T47D (cell line): ENCODE data around the gene ANKRD60.

Experiments used
- DNase-seq, 2 experiments: peaks; one replicate each; pipeline versions ENCODE4 v3.0.0 to v3.0.0-alpha.2; 2011 to 2012; ENCODE audit warnings: low read depth in 1 of 2, low spot score in 1 of 2
- JUND ChIP-seq: IDR thresholded peaks from 2 replicates; pipeline ENCODE4 v1.6.1; 2012; ENCODE audit warnings: low read depth
- in situ Hi-C: cut with HindIII; loops from 2 replicates; pipeline ENCODE4 v1.10.0; 2016; ENCODE audit warnings: low sequenced_read_pairs, low pct_unique_long_range_greater_than_20kb

ANKRD60 gene

DNA sequence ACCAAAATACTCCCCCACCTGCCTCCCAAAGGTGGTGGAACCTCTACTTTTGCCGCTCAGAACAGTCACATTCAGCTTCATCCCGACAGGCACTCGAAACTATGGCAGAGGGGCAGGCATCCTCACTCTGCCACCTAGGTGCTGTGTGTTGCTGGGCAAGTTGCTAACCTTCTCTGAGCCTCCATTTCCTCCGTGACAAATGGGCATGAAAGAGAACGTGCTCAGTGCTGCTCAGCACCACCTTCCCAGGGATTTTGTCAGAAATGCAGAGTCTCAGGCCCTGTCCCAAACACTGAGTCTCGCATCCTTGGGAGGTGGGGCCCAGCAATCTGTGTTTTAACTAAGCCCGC is 18.1 kb downstream of the ANKRD60 start:
- TF ChIP-seq JUND: no peak
- in situ Hi-C loops: no loop called here
- DNase-seq: no peak

DNA sequence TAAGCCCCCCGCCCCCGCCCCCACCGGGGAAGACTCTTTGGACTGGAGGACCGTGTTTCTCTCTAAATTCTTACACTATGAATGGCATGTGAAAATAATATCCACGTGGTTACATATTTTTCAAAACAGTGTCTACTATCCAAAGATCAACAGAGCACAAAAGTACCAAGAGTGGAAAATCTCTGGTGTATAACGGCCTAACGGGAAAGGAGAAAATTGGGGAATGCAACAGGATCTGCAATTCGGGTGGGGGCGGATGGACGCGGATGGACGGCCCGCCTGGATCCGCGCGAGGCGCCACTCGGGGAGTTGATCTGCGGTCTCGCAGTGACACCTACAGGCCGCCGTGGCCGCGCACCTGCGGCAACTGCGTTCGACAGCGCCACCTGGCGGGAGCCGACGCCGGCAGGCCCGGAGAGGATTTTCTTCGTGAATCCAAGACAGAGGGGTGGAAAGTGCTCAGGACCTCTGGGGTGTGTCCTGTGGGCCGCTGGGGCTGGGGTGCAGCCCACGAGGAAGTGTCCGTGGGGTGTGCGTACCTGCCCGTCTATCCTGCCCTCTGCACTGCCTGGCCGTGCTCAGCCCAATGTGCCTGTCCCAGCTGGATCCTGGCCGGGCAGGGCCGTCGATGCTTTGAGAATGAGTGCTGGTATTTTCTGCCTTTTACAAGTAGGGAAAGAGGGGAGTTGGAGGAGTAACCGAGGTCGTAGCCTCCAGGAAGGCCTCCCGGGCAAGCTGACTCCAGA is 18.6 kb downstream of the ANKRD60 start:
- no peak for TF ChIP-seq JUND
- in situ Hi-C loops: no loop called here
- peak; percentile 82 to 92 for DNase-seq

DNA sequence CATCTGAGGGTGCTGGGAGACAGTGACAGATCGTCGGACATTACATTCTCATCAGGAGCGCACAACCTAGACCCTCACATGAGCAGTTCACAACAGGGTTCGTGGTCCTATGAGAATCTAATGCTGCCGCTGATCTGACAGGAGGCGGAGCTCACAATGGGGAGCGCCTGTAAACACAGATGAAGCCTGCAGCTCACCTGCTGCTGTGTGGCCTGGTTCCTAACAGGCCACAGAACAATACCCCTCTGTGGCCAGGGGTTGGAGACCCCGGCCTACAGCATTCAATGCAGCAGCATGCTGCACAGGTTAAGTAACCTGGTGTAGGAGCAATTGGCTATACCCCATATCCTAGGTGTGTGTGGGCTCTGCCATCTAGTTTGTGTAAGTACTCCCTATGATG is 19.5 kb downstream of the ANKRD60 start:
- in situ Hi-C loops: no loop called here
- no peak for TF ChIP-seq JUND
- no peak for DNase-seq

DNA sequence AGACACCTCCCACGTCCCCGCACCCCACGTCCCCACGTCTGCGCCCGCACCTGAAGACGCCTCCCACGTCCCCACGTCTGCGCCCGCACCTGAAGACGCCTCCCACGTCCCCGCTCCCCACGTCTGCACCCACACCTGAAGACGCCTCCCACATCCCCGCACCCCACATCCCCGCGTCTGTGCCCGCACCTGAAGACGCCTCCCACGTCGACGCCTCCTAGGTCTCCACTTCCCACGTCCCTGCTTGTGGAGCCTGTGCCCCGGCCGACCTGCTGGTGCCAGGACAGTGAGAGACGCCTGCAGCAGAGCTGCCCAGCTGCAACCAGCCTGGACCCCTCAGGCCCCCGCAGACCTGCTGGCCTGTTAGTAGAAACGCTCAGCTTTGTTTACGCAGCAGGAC is 22.6 kb downstream of the ANKRD60 start:
- TF ChIP-seq JUND: no peak
- in situ Hi-C loops: no loop called here
- no peak for DNase-seq

DNA sequence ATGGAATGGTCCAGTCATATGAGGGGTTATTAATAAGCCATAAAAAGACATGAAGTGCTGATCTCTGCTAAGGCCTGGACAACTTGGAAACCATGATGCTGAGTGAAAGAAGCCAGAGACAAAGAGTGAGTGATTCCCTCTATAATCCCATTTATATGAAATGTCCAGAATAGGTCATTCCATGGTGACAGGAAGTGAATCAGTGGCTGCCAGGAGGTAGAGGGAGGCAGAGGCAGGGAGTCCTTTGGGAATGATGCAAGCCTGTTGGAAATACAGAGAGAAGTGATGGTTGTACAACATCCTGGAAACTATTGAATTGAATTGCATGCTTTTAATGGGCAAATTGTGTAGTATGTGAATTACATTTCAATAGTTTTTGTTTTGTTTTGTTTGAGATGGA is 26.4 kb downstream of the ANKRD60 start:
- no peak for DNase-seq
- in situ Hi-C loops: no loop called here
- no peak for TF ChIP-seq JUND

DNA sequence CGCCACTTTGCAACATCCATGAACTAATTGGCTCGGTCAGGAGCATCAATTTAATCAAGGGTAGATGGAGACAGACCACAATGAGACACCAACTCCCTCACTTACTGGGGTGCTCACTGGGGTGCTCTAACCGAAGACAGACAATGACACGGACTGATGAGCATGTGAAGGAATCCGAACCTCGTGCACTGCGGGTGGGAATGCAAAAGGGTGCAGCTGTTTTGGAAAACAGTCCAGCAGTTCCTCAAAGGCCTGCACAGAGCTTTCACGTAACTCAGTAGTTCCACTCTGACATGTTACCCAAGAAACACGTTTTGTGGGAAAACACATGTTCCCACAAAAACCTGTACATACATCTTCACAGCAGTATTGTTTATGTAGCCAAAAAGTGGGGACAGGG is 26.8 kb downstream of the ANKRD60 start:
- TF ChIP-seq JUND: no peak
- in situ Hi-C loops: no loop called here
- no peak for DNase-seq

DNA sequence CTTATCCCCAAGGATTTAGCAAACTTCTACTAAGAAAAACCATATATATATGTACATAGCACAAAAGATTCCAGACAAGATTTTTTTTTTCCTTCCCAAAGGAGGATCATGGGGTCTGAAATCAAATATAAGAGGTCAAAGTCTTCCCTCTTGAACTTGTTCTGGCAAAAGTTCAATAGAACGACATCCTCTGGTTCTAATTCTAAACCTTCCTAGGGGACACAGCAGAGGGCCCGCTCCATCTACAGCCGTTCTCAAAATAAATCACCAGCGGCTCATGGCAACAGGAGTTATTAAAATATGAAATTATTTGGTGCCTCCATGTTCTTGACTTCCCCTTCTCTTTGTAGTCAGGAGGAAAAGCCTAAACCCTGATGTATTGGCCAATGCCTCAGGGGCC is 29.0 kb downstream of the ANKRD60 start:
- TF ChIP-seq JUND: no peak
- in situ Hi-C loops: no loop called here
- DNase-seq: no peak

DNA sequence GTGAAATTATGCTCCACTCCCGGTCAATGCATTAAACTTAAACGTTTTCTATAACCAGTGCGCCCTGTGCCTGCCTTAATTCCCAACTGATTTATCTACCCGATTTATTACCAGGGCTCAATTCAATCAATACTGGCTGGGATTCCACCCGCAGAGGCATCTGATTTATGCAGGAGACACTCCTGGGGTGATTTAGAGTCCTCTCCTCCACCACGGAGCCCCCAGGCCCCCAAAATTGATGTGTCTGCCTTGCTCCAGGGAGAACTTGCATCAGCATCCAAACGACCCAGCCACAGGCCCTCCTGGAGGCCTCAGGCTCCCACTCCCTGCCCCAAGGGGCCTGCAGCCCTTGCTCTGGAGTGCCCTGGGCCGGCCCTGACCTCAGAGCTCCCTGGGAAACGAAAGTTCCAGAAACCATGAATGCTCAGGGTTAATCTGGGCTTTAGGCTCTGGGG is 29.5 kb downstream of the ANKRD60 start:
- no peak for DNase-seq
- in situ Hi-C loops: no loop called here

DNA sequence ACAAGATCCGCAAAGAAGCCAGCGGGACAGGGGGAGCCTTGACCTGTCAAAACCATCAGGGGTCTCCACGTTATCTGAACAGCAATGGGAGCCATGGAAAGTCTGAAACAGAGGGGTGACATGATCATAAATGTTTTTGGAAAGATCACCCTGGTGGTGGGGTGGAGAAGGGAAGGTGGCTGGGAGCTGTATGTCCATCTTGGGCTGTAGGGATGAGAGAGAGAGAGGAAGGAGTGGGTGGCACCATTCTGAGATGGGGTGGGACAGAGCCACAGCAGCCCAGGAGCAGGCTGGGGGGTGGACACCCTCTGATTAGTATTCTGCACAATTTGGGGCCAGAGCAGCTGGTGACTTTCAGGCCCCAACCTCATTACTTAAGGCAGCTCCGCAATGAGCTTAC is 30.1 kb downstream of the ANKRD60 start:
- in situ Hi-C loops: no loop called here
- DNase-seq: no peak
- TF ChIP-seq JUND: no peak

More for the DNA sequence above, 29.5 kb downstream of the ANKRD60 start:
- no peak for TF ChIP-seq JUND

DNA sequence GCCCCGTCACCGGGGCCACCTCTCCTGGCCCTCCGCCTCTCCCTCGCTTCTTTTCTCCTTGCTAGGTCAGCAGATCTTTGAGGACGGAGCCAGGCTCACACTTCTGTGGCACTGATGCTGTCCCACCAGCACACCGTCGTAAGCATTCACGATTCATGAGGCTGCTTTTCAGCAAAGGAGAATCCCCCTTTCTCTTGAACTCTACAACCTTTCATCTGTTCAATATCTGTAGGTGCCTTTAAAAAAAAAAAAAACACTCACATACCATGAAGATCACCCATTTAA is 31.3 kb downstream of the ANKRD60 start:
- in situ Hi-C loops: no loop called here
- no peak for DNase-seq
- TF ChIP-seq JUND: no peak

DNA sequence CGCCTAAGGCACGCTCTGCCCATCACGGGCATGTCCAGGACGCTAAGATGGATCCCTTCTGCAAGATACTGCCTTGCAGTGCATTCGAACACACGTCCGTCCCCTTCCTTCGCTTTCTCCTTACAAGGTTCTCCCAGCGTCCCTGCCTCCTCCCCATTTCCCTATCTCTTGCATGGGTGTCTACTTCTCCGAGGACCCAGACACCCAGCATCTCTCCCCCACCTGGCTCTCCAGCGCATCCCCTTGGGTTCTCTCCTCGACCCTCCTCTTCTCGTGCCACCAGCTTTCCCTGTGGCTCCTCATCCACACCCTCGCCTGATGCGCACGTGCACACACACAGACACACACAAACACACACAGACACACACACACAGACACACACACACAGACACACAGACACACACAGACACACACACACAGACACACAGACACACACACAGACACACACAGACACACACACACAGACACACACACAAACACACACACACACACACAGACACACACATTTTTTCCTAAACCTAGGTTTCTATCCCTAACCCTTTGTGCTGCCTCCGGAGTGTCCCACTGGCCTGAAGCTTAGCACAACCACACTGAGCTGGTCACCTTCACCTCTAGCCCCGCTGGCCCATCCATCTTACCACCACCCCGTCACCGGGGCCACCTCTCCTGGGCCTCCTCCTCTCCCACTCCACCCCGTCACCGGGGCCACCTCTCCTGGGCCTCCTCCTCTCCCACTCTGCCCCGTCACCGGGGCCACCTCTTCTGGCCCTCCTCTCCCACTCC is 31.9 kb downstream of the ANKRD60 start:
- no peak for DNase-seq
- in situ Hi-C loops: no loop called here
- no peak for TF ChIP-seq JUND

DNA sequence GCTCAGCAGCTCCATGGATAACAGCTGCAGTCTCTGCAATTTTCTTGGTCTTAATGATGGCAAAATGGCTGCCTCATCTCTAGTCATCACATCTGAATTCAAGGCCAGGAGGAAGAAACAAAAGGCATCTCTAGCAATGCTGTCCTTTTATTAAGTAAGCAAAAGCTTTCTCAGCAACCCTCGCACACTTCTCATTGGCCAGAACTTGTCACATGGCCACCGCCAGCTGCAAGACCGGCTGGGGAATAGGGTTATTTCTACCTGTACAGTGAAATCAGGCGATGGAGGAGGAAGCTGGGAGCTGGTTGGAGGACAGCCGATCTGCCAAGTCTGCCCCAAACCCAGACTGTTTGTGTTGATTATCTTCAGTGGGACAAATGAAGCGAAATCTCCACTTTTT is 33.4 kb downstream of the ANKRD60 start:
- no peak for TF ChIP-seq JUND
- no peak for DNase-seq
- in situ Hi-C loops: no loop called here

DNA sequence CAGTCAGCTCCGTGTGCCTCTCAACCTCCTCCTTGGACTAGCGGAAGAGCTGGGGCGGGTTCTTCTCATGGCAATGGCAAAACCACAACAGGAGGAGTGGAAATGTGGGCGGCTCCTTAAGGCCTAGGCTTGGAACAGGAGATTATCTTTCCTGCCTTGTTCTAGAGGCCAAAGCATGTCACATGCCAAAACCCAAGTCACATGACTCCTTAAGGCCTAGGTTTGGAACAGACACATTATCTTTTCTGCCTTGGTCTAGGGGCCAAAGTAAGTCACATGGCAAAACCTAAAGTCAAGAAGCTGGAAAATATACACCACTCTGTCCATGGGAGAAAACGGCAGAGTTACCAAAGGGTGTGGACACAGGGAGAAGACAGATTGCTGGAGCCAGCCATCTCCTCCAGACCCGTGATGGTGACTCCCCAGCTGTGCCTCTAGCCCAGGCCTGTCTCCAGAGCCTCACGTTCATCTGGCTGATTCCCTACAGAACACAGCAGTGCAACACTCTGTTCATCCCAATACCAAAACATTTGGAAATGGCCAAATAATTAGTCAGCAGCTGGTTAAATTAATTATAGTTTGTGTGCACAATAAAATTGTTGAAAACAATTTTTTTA is 34.2 kb downstream of the ANKRD60 start:
- in situ Hi-C loops: no loop called here
- no peak for DNase-seq
- TF ChIP-seq JUND: no peak
